ENCODE measurements around the gene PIAS4. TPM values are rescaled to one million over a fixed set of nuclear protein-coding genes. Genes with fewer than 3 reads are reported as not detected.
A peak's percentile ranks its signal among the peaks of the same experiment; 100 is the strongest.

Gene PIAS4
- total and polyA plus RNA-seq, 9 of the 15 experiments (the other 6 are each of a cell fraction or from before 2014, with no cell fraction given), result 0.27 to 34.9 (median 14.4) TPM

GRCh38 chr19:3985643-3986259, 21.8 kb upstream of the PIAS4 start (continued):
- TF ChIP-seq ZBTB11 (CRISPR knock-in tag; IDR thresholded peaks at IDR 0.05), result 0 out of 6 replicates have a peak, but pooled peaks of 1 of the 3 experiments have one; percentile 4
- 0 out of 4 replicates have a peak, but pooled peaks of 1 of the 2 experiments have one; percentile 26 for TF ChIP-seq ARNT (IDR thresholded peaks at IDR 0.05)
- TF ChIP-seq MIER1 (IDR thresholded peaks at IDR 0.05; ENCODE audit: low read depth), result 0 out of 2 replicates have a peak, but pooled peaks have one; percentile 19
- TF ChIP-seq, protein P1, sequence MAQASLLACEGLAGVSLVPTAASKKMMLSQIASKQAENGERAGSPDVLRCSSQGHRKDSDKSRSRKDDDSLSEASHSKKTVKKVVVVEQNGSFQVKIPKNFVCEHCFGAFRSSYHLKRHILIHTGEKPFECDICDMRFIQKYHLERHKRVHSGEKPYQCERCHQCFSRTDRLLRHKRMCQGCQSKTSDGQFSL (CRISPR knock-in tag; IDR thresholded peaks at IDR 0.05), result 0 out of 2 replicates have a peak, but pooled peaks have one; percentile 56
- TF ChIP-seq, protein P1 (tag; IDR thresholded peaks at IDR 0.05), result no peak
